Left cardiac atrium (tissue), 4 donors: Measurements from ENCODE around the gene SLC30A9. TPM values are rescaled to one million over a fixed set of nuclear protein-coding genes. Genes with fewer than 3 reads are reported as not detected.

ENCODE experiments used
- ATAC-seq, 2 donors: fragments of 200-7000 bp; cut with Tn5 transposase; one replicate each; pipeline ENCODE4 v1.9.1; 2020; ENCODE audit warnings: mild to moderate bottlenecking in 2 of 2, moderate library complexity in 2 of 2
- DNase-seq: peaks from one replicate; pipeline ENCODE4 v3.0.0-alpha.2; 2020
- intact Hi-C, 2 donors: fragments of 100-400 bp; cut with DNase I; formaldehyde crosslinking; loops; one replicate each; pipeline versions ENCODE4 v1.14.1 to v1.15.1; 2022 to 2023
- total RNA-seq, 2 donors: library from RNA; stranded (reverse); fragmentation: NEBNext Ultra II Directional; extraction: Animal tissue kit (Norgen Biotek cat#: 25700); gene quantifications; one replicate each; pipeline ENCODE4 v1.2.1, GENCODE V29; 2021
- donor health status: DM: no; HTN: yes; CAD: no.
- donor health status: DM: no; HTN: yes; CAD: no; lungs with severe emphysema.
- donor health status: DM: yes; HTN: yes; CAD: no.
- donor health status: Dilated cardiomyopathy.

Gene SLC30A9
- total RNA-seq, 2 donors from 2014 or later = 50.7 to 57.1 TPM

GRCh38 chr4:41994461-41994985 is 4.2 kb downstream of the SLC30A9 start:
- intact Hi-C loops = no loop called here
- no peak for DNase-seq
- ATAC-seq = no peak

GRCh38 chr4:41998019-41998418 is 7.7 kb downstream of the SLC30A9 start:
- ATAC-seq (peak in 1 of 2 donors; percentile 38), DNase-seq (no peak)
- intact Hi-C loops = no loop called here

DNA sequence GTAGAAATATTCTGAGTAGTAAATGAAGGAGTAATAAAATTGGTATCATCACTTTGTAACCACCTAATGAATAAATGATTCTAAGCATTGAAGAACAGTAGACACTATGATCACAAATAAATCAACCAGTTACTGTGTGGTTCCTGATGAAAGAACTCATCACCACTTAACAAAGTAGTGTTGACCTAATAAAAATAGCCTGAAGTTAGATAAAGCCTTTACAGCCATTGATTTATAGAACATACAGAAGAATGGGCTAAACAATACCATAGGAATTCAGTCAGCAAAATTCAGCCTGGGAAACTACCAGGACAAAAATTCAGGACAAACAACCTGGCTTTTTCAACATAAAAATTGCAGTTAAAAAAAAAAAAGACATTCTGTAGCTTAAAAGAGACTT is 9.0 kb downstream of the SLC30A9 start:
- no peak for DNase-seq
- intact Hi-C loops = no loop called here
- no peak for ATAC-seq

GRCh38 chr4:42008011-42008786 is 17.9 kb downstream of the SLC30A9 start:
- ATAC-seq = peak in 1 of 2 donors; percentile 41
- intact Hi-C loops = no loop called here

DNA sequence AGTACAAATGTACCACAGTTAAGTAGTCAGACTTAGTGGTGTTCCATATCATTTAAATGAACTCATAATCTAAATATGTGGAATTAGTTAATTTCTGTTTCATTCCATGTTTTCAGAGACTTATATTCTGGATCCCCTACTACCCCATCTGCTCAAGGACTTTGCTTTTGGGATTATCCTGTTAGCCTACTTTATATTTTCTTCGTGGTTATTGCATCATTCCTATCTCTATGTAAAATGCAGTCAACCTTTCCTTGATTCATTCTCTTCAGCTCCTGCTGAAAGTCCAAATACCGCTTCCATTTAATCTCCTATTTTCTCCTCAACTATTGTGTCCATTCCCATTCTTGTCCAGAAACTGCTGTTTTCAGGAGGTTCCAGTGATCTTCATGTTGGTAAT is 25.1 kb downstream of the SLC30A9 start:
- DNase-seq (no peak), ATAC-seq (no peak)
- intact Hi-C loops = no loop called here

More at GRCh38 chr4:42008011-42008786, 17.9 kb downstream of the SLC30A9 start:
- no peak for DNase-seq

DNA sequence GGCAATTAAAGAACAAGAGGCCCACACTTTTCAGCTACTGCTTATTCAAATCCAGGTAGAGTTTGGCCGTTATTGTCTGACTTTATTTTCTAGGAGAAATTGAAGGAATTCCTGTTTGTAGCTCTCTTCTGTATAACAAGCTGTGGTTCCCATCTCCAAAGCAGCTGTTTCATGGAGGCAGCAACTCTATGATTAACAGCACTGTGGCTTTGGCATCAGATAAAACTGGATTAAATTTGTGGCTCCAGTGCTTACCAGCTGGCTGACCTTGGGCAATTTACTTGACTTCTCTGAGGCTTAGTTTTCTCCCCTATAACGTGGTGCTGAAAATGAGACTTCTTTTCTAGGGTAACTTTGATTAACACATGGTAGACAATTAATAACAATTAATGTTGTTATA is 28.1 kb downstream of the SLC30A9 start:
- intact Hi-C loops = no loop called here
- DNase-seq (no peak), ATAC-seq (no peak)

GRCh38 chr4:42048394-42048793 is 58.1 kb downstream of the SLC30A9 start:
- DNase-seq (no peak), ATAC-seq (peak in 1 of 2 donors; percentile 91)
- intact Hi-C loops = no loop called here

- intact Hi-C loops = no loop called here
- ATAC-seq (no peak), DNase-seq (no peak)
Measured at GRCh38 chr4:42050516-42051249, 60.4 kb downstream of the SLC30A9 start.

DNA sequence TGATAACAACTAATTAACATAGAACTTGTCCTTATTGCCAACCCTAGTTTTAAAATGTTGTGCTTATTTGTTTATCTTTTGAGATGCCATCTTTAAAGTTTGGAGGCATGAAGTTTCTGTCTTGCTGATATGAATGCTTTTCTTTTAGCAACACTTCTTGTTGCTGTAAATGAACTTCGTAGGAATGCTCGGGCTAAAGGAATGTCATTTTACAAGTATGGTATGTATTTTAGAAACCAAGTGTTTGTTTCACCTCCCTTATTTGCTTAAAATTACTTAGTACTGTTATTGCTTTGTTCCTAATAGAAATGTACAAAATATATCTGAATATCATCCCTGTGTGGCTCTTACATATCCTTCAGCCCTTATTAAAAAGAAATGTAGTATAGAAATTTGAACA is 76.1 kb downstream of the SLC30A9 start:
- intact Hi-C loops = no loop called here
- DNase-seq (no peak), ATAC-seq (no peak)

GRCh38 chr4:42067264-42067663 is 76.9 kb downstream of the SLC30A9 start:
- no peak for DNase-seq
- intact Hi-C loops = no loop called here
- no peak for ATAC-seq

DNA sequence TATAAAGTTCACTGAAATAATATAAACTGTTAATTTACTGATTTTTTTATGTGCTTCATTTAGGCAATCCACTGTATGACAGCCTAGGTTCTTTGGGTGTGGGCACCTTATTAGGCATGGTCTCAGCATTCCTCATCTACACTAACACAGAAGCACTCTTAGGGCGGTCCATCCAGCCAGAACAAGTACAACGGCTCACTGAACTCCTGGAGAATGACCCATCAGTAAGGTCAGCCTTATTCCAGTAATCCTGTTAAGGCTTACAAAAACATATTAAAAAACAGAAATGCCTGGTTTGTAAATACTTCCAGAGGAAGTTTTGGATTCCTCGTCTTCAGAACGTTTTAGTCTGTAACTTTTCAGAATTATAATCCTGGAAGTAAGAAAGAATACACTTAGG is 80.1 kb downstream of the SLC30A9 start:
- ATAC-seq (no peak), DNase-seq (no peak)
- intact Hi-C loops = no loop called here

DNA sequence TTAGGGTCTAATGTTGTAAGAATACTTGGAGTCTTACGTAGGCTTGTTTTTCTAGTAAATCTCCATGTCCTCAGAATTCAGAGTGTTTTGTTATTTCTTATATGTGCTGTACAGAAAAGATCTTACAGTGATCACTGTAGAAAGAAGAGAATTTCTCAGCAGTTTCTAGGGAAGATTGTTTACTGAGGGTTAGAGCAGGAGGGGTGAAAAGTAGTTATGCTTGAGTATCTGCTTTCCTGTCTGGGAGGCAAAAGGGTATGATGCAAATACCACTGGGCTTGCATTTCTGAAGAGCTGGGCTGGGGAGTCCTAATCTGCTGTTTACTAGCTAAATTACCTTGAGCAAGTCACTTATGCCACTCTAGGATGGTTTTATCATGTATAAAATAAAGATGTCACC is 84.0 kb downstream of the SLC30A9 start:
- DNase-seq (no peak), ATAC-seq (no peak)
- intact Hi-C loops = no loop called here

DNA sequence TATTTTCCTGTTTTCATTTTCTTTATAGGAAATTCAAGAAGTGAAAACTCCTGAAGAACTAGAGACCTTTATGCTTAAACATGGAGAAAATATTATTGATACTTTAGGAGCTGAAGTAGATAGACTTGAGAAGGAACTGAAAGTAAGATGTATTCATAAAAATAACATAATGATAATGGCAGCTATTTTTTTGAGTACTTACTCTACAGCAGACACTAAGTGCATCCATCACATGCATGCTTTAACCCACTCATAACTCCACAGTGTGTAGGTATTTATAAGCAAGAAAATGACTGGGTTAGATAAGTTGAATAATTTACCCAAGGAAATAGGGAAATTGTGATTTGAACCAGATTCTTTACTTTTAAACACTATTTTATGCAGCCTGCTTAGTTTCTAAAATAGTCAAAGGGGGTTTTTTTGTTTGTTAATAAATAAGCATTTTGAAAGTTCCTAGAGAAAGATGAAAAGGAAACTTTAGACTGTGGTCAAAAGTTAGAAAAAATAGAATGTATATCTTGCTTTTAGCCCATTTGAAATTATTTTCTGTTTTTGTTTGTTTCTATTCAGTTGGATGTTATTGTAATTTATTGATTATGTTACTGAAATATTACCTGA is 88.0 kb downstream of the SLC30A9 start:
- DNase-seq (no peak), ATAC-seq (no peak)
- intact Hi-C loops = no loop called here

DNA sequence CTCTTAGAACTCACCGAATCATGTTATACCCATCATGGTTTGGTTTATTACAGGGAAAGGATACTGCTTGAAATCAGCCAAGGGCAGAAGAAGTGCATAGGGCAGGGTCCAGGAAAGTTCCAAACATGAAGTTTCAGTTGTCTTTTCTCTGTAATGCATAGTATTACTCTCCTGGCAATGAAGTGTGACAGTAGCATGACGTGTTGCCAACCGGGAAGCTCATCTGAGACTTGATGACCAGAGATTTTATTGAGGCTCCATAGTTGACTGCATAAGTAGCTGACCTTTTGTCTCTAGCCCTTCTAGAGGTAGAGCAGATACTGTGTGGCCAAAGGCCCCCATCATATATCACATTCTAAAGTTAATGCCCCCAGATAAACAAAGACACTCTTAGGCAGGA is 90.0 kb downstream of the SLC30A9 start:
- DNase-seq = no peak
- no peak for ATAC-seq
- intact Hi-C loops = no loop called here

- ATAC-seq (no peak), DNase-seq (no peak)
- intact Hi-C loops = no loop called here
Measured at GRCh38 chr4:42083816-42084215, 93.5 kb downstream of the SLC30A9 start.

GRCh38 chr4:42088386-42088785 is 98.1 kb downstream of the SLC30A9 start:
- DNase-seq (no peak), ATAC-seq (no peak)
- intact Hi-C loops = no loop called here

DNA sequence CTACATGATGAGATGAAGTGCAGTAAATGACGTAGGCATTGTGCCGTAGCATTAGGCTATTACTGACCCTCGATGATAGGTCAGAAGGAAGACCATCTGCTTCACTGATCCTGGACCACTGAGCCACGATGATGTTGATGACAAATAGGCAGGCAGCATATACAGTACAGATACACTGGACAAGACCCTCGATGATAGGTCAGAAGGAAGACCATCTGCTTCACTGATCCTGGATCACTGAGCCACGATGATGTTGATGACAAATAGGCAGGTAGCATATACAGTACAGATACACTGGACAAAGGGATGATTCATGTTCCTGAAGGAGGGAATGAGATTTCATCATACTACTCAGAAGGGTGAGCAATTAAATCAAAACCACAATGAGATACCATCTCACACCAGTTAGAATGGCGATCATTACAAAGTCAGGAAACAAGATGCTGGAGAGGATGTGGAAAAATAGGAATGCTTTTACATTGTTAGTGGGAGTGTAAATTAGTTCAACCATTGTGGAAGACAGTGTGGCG is 111.2 kb downstream of the SLC30A9 start:
- intact Hi-C loops = no loop called here
- ATAC-seq = no peak
- DNase-seq = no peak

GRCh38 chr4:42104521-42104920 is 114.2 kb downstream of the SLC30A9 start:
- intact Hi-C loops = no loop called here
- DNase-seq = no peak

DNA sequence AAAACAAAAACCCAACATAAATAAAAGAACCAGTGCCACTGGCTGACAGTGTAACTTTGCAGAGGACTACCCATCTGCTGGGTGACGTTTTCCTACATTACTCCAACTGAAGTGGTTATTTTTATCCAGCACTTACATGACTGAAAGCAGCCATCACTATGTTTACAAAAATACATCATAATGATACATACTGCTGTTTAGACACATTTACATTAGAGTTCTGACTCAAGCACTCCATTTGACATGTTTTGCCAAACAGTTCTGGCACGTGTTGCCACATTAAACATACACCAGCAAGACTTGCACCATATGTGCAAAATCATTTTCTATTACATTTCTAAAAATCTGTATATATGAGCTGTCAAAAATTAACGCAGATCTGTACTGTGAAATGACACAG is 122.5 kb downstream of the SLC30A9 start:
- DNase-seq (no peak), ATAC-seq (no peak)
- intact Hi-C loops = no loop called here

More at GRCh38 chr4:42104521-42104920, 114.2 kb downstream of the SLC30A9 start:
- ATAC-seq = no peak

DNA sequence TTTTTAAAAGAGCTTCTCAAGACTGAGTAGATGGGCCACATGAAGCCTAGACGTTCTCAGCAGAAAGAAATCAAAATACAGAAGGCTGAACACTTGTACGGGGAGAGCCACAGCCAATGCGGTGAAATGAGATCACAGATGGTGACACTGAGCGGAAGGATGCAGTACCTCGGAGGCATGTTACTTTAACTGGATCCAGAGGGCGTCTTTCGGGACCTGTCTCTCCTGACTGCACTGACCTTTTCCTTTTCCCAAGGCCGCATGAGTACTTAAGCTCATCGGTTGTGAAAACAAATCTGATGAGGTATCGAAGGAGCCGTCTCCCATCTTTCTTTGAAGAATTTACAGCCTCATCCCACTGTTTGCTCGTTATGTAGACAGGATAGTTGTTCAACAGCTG is 129.6 kb downstream of the SLC30A9 start:
- DNase-seq (no peak), ATAC-seq (no peak)
- intact Hi-C loops = no loop called here
